Activated CD4-positive, alpha-beta T cell treated with anti-CD3 and anti-CD28 coated beads, Interleukin-2, amount 10 ng/mL, durations not matched to agents 24 days and 14 days (primary cell): ENCODE data around the gene ZC3HAV1. TPM values are rescaled to one million over a fixed set of nuclear protein-coding genes. Genes with fewer than 3 reads are reported as not detected.
A peak's percentile ranks its signal among the peaks of the same experiment; 100 is the strongest.
"Not testable (repeated sequence)": the region's sequence is repeated elsewhere in the genome, so short reads cannot be mapped to it uniquely, and the experiment has no call there.

Experiments used
- DNase-seq: peaks from one replicate; pipeline ENCODE4 v3.0.0; 2022
- H3K27ac Mint-ChIP-seq: one replicate; pipeline ENCODE4 v1.8.0; 2022; ENCODE audit warnings: mild to moderate bottlenecking, mixed read lengths
- H3K27me3 Mint-ChIP-seq: one replicate; pipeline ENCODE4 v1.8.0; 2022; ENCODE audit warnings: mixed read lengths
- H3K36me3 Mint-ChIP-seq: one replicate; pipeline ENCODE4 v1.8.0; 2022; ENCODE audit warnings: low read depth, mild to moderate bottlenecking, mixed read lengths
- H3K4me1 Mint-ChIP-seq: one replicate; pipeline ENCODE4 v1.8.0; 2021; ENCODE audit warnings: mixed read lengths
- H3K4me3 Mint-ChIP-seq: one replicate; pipeline ENCODE4 v1.8.0; 2022; ENCODE audit warnings: mild to moderate bottlenecking, moderate library complexity, mixed read lengths
- H3K9me3 Mint-ChIP-seq: one replicate; pipeline ENCODE4 v1.8.0; 2021; ENCODE audit warnings: mixed read lengths
- intact Hi-C: fragments of 100-400 bp; cut with micrococcal nuclease; formaldehyde crosslinking; loops from one replicate; pipeline ENCODE4 v1.15.1; 2023
- total RNA-seq: library from RNA; stranded (reverse); gene quantifications from 2 replicates; pipeline ENCODE4 v1.2.3, GENCODE V29; 2022

ZC3HAV1 gene
- total RNA-seq, result 86.1 and 90.5 TPM in 2 replicates

GRCh38 chr7:139109188-139109982 lies at the start of gene ZC3HAV1:
TSS of gene ZC3HAV1 (minus strand) at chr7:139109720. CDS start at chr7:139109331, 389 bp downstream.
- Mint-ChIP-seq H3K9me3 (peaks cover 13% of the 10 kb centered on the region), H3K27ac (peak within 1 kb of the TSS; percentile 92), H3K27me3 (no peaks in the 10 kb centered on the region), H3K4me3 (peak within 1 kb of the TSS; percentile 97), H3K36me3 (peaks cover 37% of the 10 kb centered on the region), H3K4me1 (peaks cover 24% of the 10 kb centered on the region)
- DNase-seq, result peak; percentile 97
- intact Hi-C loops, result loop anchor here (1.0 to 2.0 kb wide), 6 partner anchors 9 to 251 kb away; partner anchors contain the start of gene UBN2

- no peak for DNase-seq
Observed at GRCh38 chr7:139153832-139154231, 44.3 kb upstream of the ZC3HAV1 start.

GRCh38 chr7:139152149-139152548 lies 42.6 kb upstream of the ZC3HAV1 start:
- Mint-ChIP-seq H3K4me1 (peaks cover 4% of the 10 kb centered on the region), H3K9me3 (peaks cover 10% of the 10 kb centered on the region), H3K4me3 (no peak overlapping the region), H3K27me3 (no peaks in the 10 kb centered on the region), H3K36me3 (peaks cover 7% of the 10 kb centered on the region), H3K27ac (no peak overlapping the region)
- intact Hi-C loops, result no loop called here
- no peak for DNase-seq

More at GRCh38 chr7:139153832-139154231, 44.3 kb upstream of the ZC3HAV1 start:
- intact Hi-C loops, result no loop called here
- no peak overlapping the region for H3K27ac Mint-ChIP-seq
- peaks cover 5% of the 10 kb centered on the region for H3K36me3 Mint-ChIP-seq
- peaks cover 4% of the 10 kb centered on the region for H3K4me1 Mint-ChIP-seq
- no peaks in the 10 kb centered on the region for H3K27me3 Mint-ChIP-seq
- H3K9me3 Mint-ChIP-seq, result peaks cover 10% of the 10 kb centered on the region
- no peak overlapping the region for H3K4me3 Mint-ChIP-seq

GRCh38 chr7:139139150-139139549 lies 29.6 kb upstream of the ZC3HAV1 start:
- H3K27me3 Mint-ChIP-seq, result no peaks in the 10 kb centered on the region
- peaks cover 11% of the 10 kb centered on the region for H3K36me3 Mint-ChIP-seq
- no peak overlapping the region for H3K27ac Mint-ChIP-seq
- peaks cover 2% of the 10 kb centered on the region for H3K4me1 Mint-ChIP-seq
- no peak overlapping the region for H3K4me3 Mint-ChIP-seq
- H3K9me3 Mint-ChIP-seq, result no peaks in the 10 kb centered on the region
- intact Hi-C loops, result no loop called here
- DNase-seq, result no peak

DNA sequence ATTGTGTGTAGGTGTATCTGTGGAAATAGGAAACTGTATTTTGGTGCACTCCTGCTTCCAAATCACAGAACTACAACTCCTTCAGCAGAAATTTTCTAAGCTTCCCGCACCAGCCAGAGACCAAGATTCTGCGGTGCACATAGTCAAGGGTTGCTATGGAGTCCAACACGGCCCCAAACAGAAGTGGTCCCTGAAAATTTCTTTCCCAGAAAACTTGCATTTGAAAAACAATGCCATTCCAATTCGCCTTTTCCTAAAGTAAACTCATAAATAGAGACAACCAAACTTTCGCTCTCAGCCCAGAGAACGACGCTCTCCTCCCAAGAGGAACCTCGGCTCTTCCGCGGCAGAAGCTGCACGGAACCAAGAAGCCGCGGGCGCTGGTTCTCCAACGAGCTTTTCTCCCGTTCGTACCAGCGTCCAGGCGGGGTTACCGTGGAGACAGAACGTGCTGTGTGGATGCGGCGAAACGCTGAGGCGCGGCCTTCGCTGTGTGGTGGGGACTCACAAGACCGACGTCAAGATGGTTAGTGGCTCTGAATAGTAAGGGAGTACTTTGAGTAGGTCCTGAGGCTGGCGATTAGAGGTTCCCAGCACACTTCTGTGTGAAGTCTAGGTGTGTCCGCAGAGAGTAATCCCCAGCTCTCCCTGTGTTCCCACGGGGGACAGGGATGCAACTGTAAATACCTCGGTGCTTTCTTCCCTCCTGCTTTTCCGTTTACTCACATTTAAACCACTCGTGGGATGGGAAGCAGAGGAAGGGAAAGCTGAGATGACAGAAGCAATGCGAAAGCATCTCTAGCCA lies 24.0 kb upstream of the ZC3HAV1 start:
- H3K27ac Mint-ChIP-seq, result peak overlapping the region; percentile 75
- no peaks in the 10 kb centered on the region for H3K36me3 Mint-ChIP-seq
- DNase-seq, result peak; percentile 96
- peak overlapping the region; percentile 85 for H3K4me3 Mint-ChIP-seq
- H3K27me3 Mint-ChIP-seq, result peaks cover 4% of the 10 kb centered on the region
- peaks cover 28% of the 10 kb centered on the region for H3K4me1 Mint-ChIP-seq
- intact Hi-C loops, result loop anchor here (1.0 to 5.0 kb wide), 5 partner anchors 15 to 207 kb away; partner anchors contain the start of genes UBN2 and ZC3HAV1
- no peaks in the 10 kb centered on the region for H3K9me3 Mint-ChIP-seq

GRCh38 chr7:139132887-139133286 lies 23.4 kb upstream of the ZC3HAV1 start:
- intact Hi-C loops, result loop anchor here (1.0 to 5.0 kb wide), 5 partner anchors 15 to 207 kb away; partner anchors contain the start of genes UBN2 and ZC3HAV1
- peaks cover 28% of the 10 kb centered on the region for H3K4me1 Mint-ChIP-seq
- no peak for DNase-seq
- peak overlapping the region; percentile 85 for H3K4me3 Mint-ChIP-seq
- H3K9me3 Mint-ChIP-seq, result no peaks in the 10 kb centered on the region
- no peaks in the 10 kb centered on the region for H3K36me3 Mint-ChIP-seq
- peaks cover 6% of the 10 kb centered on the region for H3K27me3 Mint-ChIP-seq
- H3K27ac Mint-ChIP-seq, result peak overlapping the region; percentile 30

- peak overlapping the region; percentile 3 for H3K4me3 Mint-ChIP-seq
- H3K4me1 Mint-ChIP-seq, result peaks cover 33% of the 10 kb centered on the region
- no peaks in the 10 kb centered on the region for H3K36me3 Mint-ChIP-seq
- no peaks in the 10 kb centered on the region for H3K9me3 Mint-ChIP-seq
- intact Hi-C loops, result loop anchor here (5.0 kb wide), 1 partner anchor 114 kb away; no protein-coding TSS in a partner anchor
- no peak for DNase-seq
- H3K27ac Mint-ChIP-seq, result peak overlapping the region; percentile 3
- H3K27me3 Mint-ChIP-seq, result peaks cover 6% of the 10 kb centered on the region
Observed at GRCh38 chr7:139131601-139132041, 22.1 kb upstream of the ZC3HAV1 start.

- DNase-seq, H3K4me3 Mint-ChIP-seq, H3K9me3 Mint-ChIP-seq, H3K36me3 Mint-ChIP-seq, H3K27me3 Mint-ChIP-seq, H3K27ac Mint-ChIP-seq: not testable (repeated sequence)
- intact Hi-C loops, result loop anchor here (5.0 kb wide), 1 partner anchor 113 kb away; no protein-coding TSS in a partner anchor
- peaks cover 35% of the 10 kb centered on the region for H3K4me1 Mint-ChIP-seq
Observed at GRCh38 chr7:139129814-139130213, 20.3 kb upstream of the ZC3HAV1 start.

- H3K4me3 Mint-ChIP-seq, result no peak overlapping the region
- peaks cover 6% of the 10 kb centered on the region for H3K27me3 Mint-ChIP-seq
- DNase-seq, result no peak
- H3K9me3 Mint-ChIP-seq, result no peaks in the 10 kb centered on the region
- intact Hi-C loops, result no loop called here
- no peak overlapping the region for H3K27ac Mint-ChIP-seq
- no peaks in the 10 kb centered on the region for H3K36me3 Mint-ChIP-seq
- H3K4me1 Mint-ChIP-seq, result peaks cover 35% of the 10 kb centered on the region
Observed at GRCh38 chr7:139127648-139128047, 18.1 kb upstream of the ZC3HAV1 start.

DNA sequence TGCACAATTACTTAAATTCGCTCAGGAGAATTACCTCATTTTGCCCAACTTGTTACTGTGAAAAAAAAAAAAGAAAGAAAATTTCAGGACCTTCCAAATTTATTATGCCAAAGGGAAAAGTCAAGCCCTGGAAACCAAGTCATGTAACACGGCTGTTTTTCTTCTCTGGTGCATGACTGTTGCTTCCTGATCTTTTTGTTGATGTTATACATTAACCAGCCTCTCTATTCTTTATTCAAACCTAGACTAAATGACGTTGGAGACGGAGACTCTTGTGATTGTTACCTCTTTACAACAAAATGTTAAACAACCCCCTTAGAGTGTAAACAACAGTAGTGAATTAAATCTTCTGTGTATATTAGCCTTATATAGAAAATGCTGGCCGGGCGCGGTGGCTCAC lies 16.1 kb upstream of the ZC3HAV1 start:
- Mint-ChIP-seq H3K27me3 (peaks cover 6% of the 10 kb centered on the region), H3K4me1 (peaks cover 23% of the 10 kb centered on the region), H3K4me3 (no peak overlapping the region), H3K36me3 (no peaks in the 10 kb centered on the region), H3K27ac (no peak overlapping the region), H3K9me3 (no peaks in the 10 kb centered on the region)
- no peak for DNase-seq
- intact Hi-C loops, result no loop called here

DNA sequence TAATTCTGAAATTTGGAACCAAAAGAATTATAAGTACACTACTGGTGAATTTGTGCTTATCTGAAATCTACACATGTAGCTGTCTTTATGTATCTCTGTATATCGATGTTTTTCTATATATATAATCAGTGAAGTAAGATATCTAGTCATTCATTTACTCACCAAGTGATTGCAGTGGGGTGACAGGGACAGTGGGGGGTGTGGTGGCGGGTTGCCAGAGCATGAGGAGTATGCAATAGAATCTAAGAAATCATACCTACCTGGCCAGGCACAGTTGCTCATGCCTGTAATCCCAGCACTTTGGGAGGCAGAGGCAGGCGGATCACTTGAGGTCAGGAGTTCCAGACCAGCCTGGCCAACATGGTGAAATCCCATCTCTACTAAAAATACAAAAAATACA lies 15.5 kb upstream of the ZC3HAV1 start:
- not testable (repeated sequence) for H3K27ac Mint-ChIP-seq, H3K27me3 Mint-ChIP-seq, H3K4me3 Mint-ChIP-seq, H3K36me3 Mint-ChIP-seq, DNase-seq, H3K9me3 Mint-ChIP-seq
- peaks cover 23% of the 10 kb centered on the region for H3K4me1 Mint-ChIP-seq
- intact Hi-C loops, result loop anchor here (5.0 kb wide), 1 partner anchor 38 kb away; no protein-coding TSS in a partner anchor

DNA sequence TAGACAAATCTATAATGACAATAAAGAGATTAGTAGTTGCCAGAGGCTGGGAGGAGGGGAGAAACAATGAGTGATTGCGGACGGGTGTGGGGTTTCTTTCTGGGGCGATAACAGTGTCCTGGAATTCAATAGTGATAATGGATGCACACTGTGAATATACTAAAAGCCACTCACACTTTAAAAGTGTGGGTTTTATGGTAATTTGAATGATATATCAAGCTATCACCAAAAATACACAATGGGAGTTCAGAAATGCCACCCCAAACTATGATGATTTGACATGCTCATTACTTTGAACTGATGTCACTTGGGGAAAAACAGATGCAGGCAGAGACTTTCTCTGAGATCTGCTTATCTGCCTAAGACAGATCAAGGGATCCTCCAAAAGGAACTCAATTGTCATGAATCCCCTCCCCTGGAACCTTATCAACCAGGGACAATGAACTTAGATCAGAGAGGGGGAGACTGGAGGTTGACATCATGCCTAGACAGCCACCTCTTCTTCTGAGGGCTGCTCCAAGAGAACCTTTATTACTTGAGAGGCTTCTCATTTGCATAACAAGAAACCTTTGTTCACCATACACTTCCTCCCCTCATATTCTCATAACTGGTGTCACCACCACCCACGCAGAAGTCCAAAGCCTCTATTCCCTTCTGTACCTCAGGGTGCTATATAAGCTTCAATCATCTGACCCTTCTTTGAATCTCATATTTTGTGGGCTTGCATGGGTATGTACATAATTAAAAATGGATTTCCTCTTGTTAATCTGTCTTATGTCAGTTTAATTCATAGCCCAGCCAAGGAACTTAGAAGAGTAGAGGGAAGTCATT lies 14.8 kb upstream of the ZC3HAV1 start:
- Mint-ChIP-seq H3K27me3 (peaks cover 6% of the 10 kb centered on the region), H3K9me3 (no peaks in the 10 kb centered on the region), H3K27ac (no peak overlapping the region), H3K4me1 (peaks cover 26% of the 10 kb centered on the region), H3K36me3 (no peaks in the 10 kb centered on the region), H3K4me3 (no peak overlapping the region)
- peak; percentile 14 for DNase-seq
- intact Hi-C loops, result loop anchor here (5.0 kb wide), 1 partner anchor 37 kb away; no protein-coding TSS in a partner anchor

DNA sequence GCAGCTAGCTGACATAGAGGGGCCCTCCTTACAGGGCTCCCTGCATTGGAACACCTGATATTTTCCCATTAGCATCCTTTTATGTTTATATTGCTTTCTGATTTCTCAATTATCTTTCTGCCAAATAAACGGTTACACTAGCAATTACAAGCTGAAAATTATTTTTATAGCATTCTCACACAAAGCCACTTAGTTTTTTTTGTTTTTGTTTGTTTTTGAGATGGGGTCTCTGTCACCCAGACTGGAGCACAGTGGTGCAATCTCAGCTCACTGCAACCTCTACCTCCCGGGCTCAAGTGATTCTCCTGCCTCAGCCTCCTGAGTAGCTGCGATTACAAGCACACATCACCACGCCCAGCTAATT lies 9.9 kb upstream of the ZC3HAV1 start:
- intact Hi-C loops, result no loop called here
- peaks cover 33% of the 10 kb centered on the region for H3K4me1 Mint-ChIP-seq
- H3K27ac Mint-ChIP-seq, result no peak overlapping the region
- H3K9me3 Mint-ChIP-seq, result no peaks in the 10 kb centered on the region
- peak; percentile 54 for DNase-seq
- H3K36me3 Mint-ChIP-seq, result no peaks in the 10 kb centered on the region
- H3K27me3 Mint-ChIP-seq, result no peaks in the 10 kb centered on the region
- H3K4me3 Mint-ChIP-seq, result no peak overlapping the region
